GM12873 (cell line): ENCODE results near the gene PTCH1.

Experiments
- CTCF ChIP-seq: IDR thresholded peaks from 2 replicates; pipeline ENCODE4 v1.5.1; 2012; ENCODE audit warnings: low read depth, mild to moderate bottlenecking, moderate library complexity, low read length, control low read depth; ENCODE audit not compliant: insufficient read depth; ENCODE audit errors: missing control alignments

Gene PTCH1

GRCh38 chr9:95516734-95517558 is at the start of gene PTCH1:
PTCH1 (minus strand) TSS chr9:95516971.
- no peak for TF ChIP-seq CTCF

GRCh38 chr9:95565982-95566381 is 49.2 kb upstream of the PTCH1 start:
- no peak for TF ChIP-seq CTCF

GRCh38 chr9:95561913-95562312 is 45.1 kb upstream of the PTCH1 start:
- TF ChIP-seq CTCF, result no peak

- no peak for TF ChIP-seq CTCF
These were observed 40.4 kb upstream of the PTCH1 start for GRCh38 chr9:95557142-95557541.

GRCh38 chr9:95556521-95556920 is 39.8 kb upstream of the PTCH1 start:
- no peak for TF ChIP-seq CTCF

- no peak for TF ChIP-seq CTCF
These were observed 36.2 kb upstream of the PTCH1 start for GRCh38 chr9:95552814-95553546.

- no peak for TF ChIP-seq CTCF
These were observed 35.5 kb upstream of the PTCH1 start for GRCh38 chr9:95552255-95552654.
